ENCODE results near the gene CNTNAP5. TPM values are rescaled to one million over a fixed set of nuclear protein-coding genes. Genes with fewer than 3 reads are reported as not detected.

Gene CNTNAP5
- total and polyA plus RNA-seq, 5 donors from 2014 or later = not detected

- H3K36me3 Mint-ChIP-seq = no peaks in the 10 kb centered on the region
- no peak overlapping the region for H3K27ac Mint-ChIP-seq
- no peaks in the 10 kb centered on the region for H3K9me3 ChIP-seq (ENCODE audit: control insufficient read depth in 2 of 2, low read length in 2 of 2)
- no peaks in the 10 kb centered on the region for H3K4me1 ChIP-seq (ENCODE audit: control insufficient read depth, insufficient read depth, low read length, poor library complexity, severe bottlenecking)
- H3K4me1 Mint-ChIP-seq = no peaks in the 10 kb centered on the region
- H3K4me3 Mint-ChIP-seq = no peak overlapping the region
- ATAC-seq (ENCODE audit: low read depth in 2 of 2) (no peak), DNase-seq (no peak)
- H3K4me3 ChIP-seq (ENCODE audit: low read depth, low read length) = no peak overlapping the region
- H3K27me3 Mint-ChIP-seq = no peaks in the 10 kb centered on the region
- H3K27ac ChIP-seq (ENCODE audit: insufficient read depth, low read length, poor library complexity, severe bottlenecking) = no peak overlapping the region
- H3K27me3 ChIP-seq (ENCODE audit: control insufficient read depth, insufficient read depth, low read length) = no peaks in the 10 kb centered on the region
- peaks cover 3 to 15% (median 8%) of the 10 kb centered on the region in 7 donors for H3K9me3 Mint-ChIP-seq
- no peaks in the 10 kb centered on the region for H3K36me3 ChIP-seq (ENCODE audit: control insufficient read depth, insufficient read depth, low read length)
Observed at GRCh38 chr2:124524155-124524915, 499.2 kb downstream of the CNTNAP5 start.

GRCh38 chr2:124526221-124526620 is 501.1 kb downstream of the CNTNAP5 start:
- Histone ChIP-seq H3K27ac (ENCODE audit: insufficient read depth, low read length, poor library complexity, severe bottlenecking) (no peak overlapping the region), H3K4me1 (ENCODE audit: control insufficient read depth, insufficient read depth, low read length, poor library complexity, severe bottlenecking) (no peaks in the 10 kb centered on the region), H3K9me3 (ENCODE audit: control insufficient read depth in 2 of 2, low read length in 2 of 2) (no peaks in the 10 kb centered on the region), H3K4me3 (ENCODE audit: low read depth, low read length) (no peak overlapping the region), H3K36me3 (ENCODE audit: control insufficient read depth, insufficient read depth, low read length) (no peaks in the 10 kb centered on the region), H3K27me3 (ENCODE audit: control insufficient read depth, insufficient read depth, low read length) (no peaks in the 10 kb centered on the region)
- H3K4me3 Mint-ChIP-seq = no peak overlapping the region
- no peak overlapping the region for H3K27ac Mint-ChIP-seq
- H3K27me3 Mint-ChIP-seq = no peaks in the 10 kb centered on the region
- H3K9me3 Mint-ChIP-seq = peaks cover 3 to 13% (median 8%) of the 10 kb centered on the region in 7 donors
- no peak for ATAC-seq (ENCODE audit: low read depth in 2 of 2)
- DNase-seq = no peak
- H3K4me1 Mint-ChIP-seq = no peaks in the 10 kb centered on the region
- no peaks in the 10 kb centered on the region for H3K36me3 Mint-ChIP-seq

GRCh38 chr2:124530203-124530602 is 505.1 kb downstream of the CNTNAP5 start:
- H3K27me3 Mint-ChIP-seq = no peaks in the 10 kb centered on the region
- no peaks in the 10 kb centered on the region for H3K36me3 Mint-ChIP-seq
- no peak overlapping the region for H3K4me3 Mint-ChIP-seq
- Histone ChIP-seq H3K9me3 (ENCODE audit: control insufficient read depth in 2 of 2, low read length in 2 of 2) (peaks cover 0 to 4% of the 10 kb centered on the region in 2 experiments), H3K27ac (ENCODE audit: insufficient read depth, low read length, poor library complexity, severe bottlenecking) (no peak overlapping the region), H3K4me1 (ENCODE audit: control insufficient read depth, insufficient read depth, low read length, poor library complexity, severe bottlenecking) (no peaks in the 10 kb centered on the region), H3K36me3 (ENCODE audit: control insufficient read depth, insufficient read depth, low read length) (no peaks in the 10 kb centered on the region), H3K27me3 (ENCODE audit: control insufficient read depth, insufficient read depth, low read length) (no peaks in the 10 kb centered on the region), H3K4me3 (ENCODE audit: low read depth, low read length) (no peak overlapping the region)
- DNase-seq = no peak
- no peak overlapping the region for H3K27ac Mint-ChIP-seq
- no peaks in the 10 kb centered on the region for H3K4me1 Mint-ChIP-seq
- ATAC-seq (ENCODE audit: low read depth in 2 of 2) = no peak
- H3K9me3 Mint-ChIP-seq = peaks cover 3 to 24% (median 6%) of the 10 kb centered on the region in 7 donors

GRCh38 chr2:124533226-124533954 is 508.3 kb downstream of the CNTNAP5 start:
- no peaks in the 10 kb centered on the region for H3K27me3 Mint-ChIP-seq
- H3K27me3 ChIP-seq (ENCODE audit: control insufficient read depth, insufficient read depth, low read length) = no peaks in the 10 kb centered on the region
- H3K36me3 ChIP-seq (ENCODE audit: control insufficient read depth, insufficient read depth, low read length) = no peaks in the 10 kb centered on the region
- no peak for DNase-seq
- no peak overlapping the region for H3K27ac Mint-ChIP-seq
- no peaks in the 10 kb centered on the region for H3K4me1 ChIP-seq (ENCODE audit: control insufficient read depth, insufficient read depth, low read length, poor library complexity, severe bottlenecking)
- no peak overlapping the region for H3K4me3 Mint-ChIP-seq
- peaks cover 3 to 33% (median 9%) of the 10 kb centered on the region in 7 donors for H3K9me3 Mint-ChIP-seq
- no peaks in the 10 kb centered on the region for H3K4me1 Mint-ChIP-seq
- no peak for ATAC-seq (ENCODE audit: low read depth in 2 of 2)
- H3K9me3 ChIP-seq (ENCODE audit: control insufficient read depth in 2 of 2, low read length in 2 of 2) = peaks cover 0 to 4% of the 10 kb centered on the region in 2 experiments
- H3K4me3 ChIP-seq (ENCODE audit: low read depth, low read length) = no peak overlapping the region
- no peak overlapping the region for H3K27ac ChIP-seq (ENCODE audit: insufficient read depth, low read length, poor library complexity, severe bottlenecking)
- H3K36me3 Mint-ChIP-seq = no peaks in the 10 kb centered on the region

GRCh38 chr2:124534028-124534427 is 508.9 kb downstream of the CNTNAP5 start:
- Histone ChIP-seq H3K36me3 (ENCODE audit: control insufficient read depth, insufficient read depth, low read length) (no peaks in the 10 kb centered on the region), H3K4me3 (ENCODE audit: low read depth, low read length) (no peak overlapping the region), H3K9me3 (ENCODE audit: control insufficient read depth in 2 of 2, low read length in 2 of 2) (peaks cover 0 to 4% of the 10 kb centered on the region in 2 experiments), H3K4me1 (ENCODE audit: control insufficient read depth, insufficient read depth, low read length, poor library complexity, severe bottlenecking) (no peaks in the 10 kb centered on the region), H3K27ac (ENCODE audit: insufficient read depth, low read length, poor library complexity, severe bottlenecking) (no peak overlapping the region), H3K27me3 (ENCODE audit: control insufficient read depth, insufficient read depth, low read length) (no peaks in the 10 kb centered on the region)
- ATAC-seq (ENCODE audit: low read depth in 2 of 2) (no peak), DNase-seq (no peak)
- Mint-ChIP-seq H3K27ac (no peak overlapping the region), H3K9me3 (peaks cover 1 to 34% (median 9%) of the 10 kb centered on the region in 7 donors), H3K36me3 (no peaks in the 10 kb centered on the region), H3K4me1 (no peaks in the 10 kb centered on the region), H3K27me3 (no peaks in the 10 kb centered on the region), H3K4me3 (no peak overlapping the region)

- no peaks in the 10 kb centered on the region for H3K27me3 ChIP-seq (ENCODE audit: control insufficient read depth, insufficient read depth, low read length)
- H3K27ac ChIP-seq (ENCODE audit: insufficient read depth, low read length, poor library complexity, severe bottlenecking) = no peak overlapping the region
- no peak for ATAC-seq (ENCODE audit: low read depth in 2 of 2)
- Mint-ChIP-seq H3K36me3 (no peaks in the 10 kb centered on the region), H3K27me3 (no peaks in the 10 kb centered on the region), H3K27ac (no peak overlapping the region), H3K4me3 (no peak overlapping the region), H3K4me1 (no peaks in the 10 kb centered on the region), H3K9me3 (peaks cover 1 to 30% (median 9%) of the 10 kb centered on the region in 7 donors)
- DNase-seq = no peak
- no peak overlapping the region for H3K4me3 ChIP-seq (ENCODE audit: low read depth, low read length)
- no peaks in the 10 kb centered on the region for H3K4me1 ChIP-seq (ENCODE audit: control insufficient read depth, insufficient read depth, low read length, poor library complexity, severe bottlenecking)
- no peaks in the 10 kb centered on the region for H3K36me3 ChIP-seq (ENCODE audit: control insufficient read depth, insufficient read depth, low read length)
- peaks cover 0 to 4% of the 10 kb centered on the region in 2 experiments for H3K9me3 ChIP-seq (ENCODE audit: control insufficient read depth in 2 of 2, low read length in 2 of 2)
Observed at GRCh38 chr2:124535816-124536215, 510.7 kb downstream of the CNTNAP5 start.

GRCh38 chr2:124536591-124536990 is 511.5 kb downstream of the CNTNAP5 start:
- Histone ChIP-seq H3K9me3 (ENCODE audit: control insufficient read depth in 2 of 2, low read length in 2 of 2) (peaks cover 0 to 4% of the 10 kb centered on the region in 2 experiments), H3K4me1 (ENCODE audit: control insufficient read depth, insufficient read depth, low read length, poor library complexity, severe bottlenecking) (no peaks in the 10 kb centered on the region), H3K4me3 (ENCODE audit: low read depth, low read length) (no peak overlapping the region), H3K36me3 (ENCODE audit: control insufficient read depth, insufficient read depth, low read length) (no peaks in the 10 kb centered on the region), H3K27me3 (ENCODE audit: control insufficient read depth, insufficient read depth, low read length) (no peaks in the 10 kb centered on the region), H3K27ac (ENCODE audit: insufficient read depth, low read length, poor library complexity, severe bottlenecking) (no peak overlapping the region)
- Mint-ChIP-seq H3K4me1 (no peaks in the 10 kb centered on the region), H3K36me3 (no peaks in the 10 kb centered on the region), H3K9me3 (peaks cover 1 to 30% (median 9%) of the 10 kb centered on the region in 7 donors), H3K27me3 (no peaks in the 10 kb centered on the region), H3K27ac (no peak overlapping the region), H3K4me3 (no peak overlapping the region)
- ATAC-seq (ENCODE audit: low read depth in 2 of 2) (no peak), DNase-seq (no peak)

All from CD4-positive, CD25-positive, alpha-beta regulatory T cell (primary cell).